Hippocampal formation (tissue), 2 donors: Measurements from ENCODE around the gene UTRN.

Experiments used
- DNase-seq, 2 donors: peaks; one replicate each; lab custom pipeline; 2025; lab: John Stamatoyannopoulos, UW

UTRN gene

DNA sequence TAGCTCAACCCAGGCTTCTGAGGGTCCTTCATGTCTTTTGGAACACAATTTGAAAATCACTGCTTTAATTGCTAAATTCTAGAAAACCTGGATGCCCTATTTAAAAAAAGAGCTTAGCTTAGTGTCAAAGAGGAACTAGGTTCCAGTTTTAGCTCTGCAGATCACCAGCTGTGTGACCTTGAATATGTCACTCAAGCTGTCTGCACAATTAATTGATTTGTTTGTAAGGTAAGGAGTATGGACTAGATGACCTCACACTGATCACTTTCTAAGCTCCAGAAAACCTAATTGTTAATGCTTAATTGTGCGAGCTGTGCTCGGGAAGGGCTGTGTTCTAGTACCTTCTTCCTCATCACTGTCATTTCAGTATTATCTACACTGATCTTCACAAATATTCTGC lies 26.2 kb downstream of the UTRN start:
- no peak for DNase-seq

DNA sequence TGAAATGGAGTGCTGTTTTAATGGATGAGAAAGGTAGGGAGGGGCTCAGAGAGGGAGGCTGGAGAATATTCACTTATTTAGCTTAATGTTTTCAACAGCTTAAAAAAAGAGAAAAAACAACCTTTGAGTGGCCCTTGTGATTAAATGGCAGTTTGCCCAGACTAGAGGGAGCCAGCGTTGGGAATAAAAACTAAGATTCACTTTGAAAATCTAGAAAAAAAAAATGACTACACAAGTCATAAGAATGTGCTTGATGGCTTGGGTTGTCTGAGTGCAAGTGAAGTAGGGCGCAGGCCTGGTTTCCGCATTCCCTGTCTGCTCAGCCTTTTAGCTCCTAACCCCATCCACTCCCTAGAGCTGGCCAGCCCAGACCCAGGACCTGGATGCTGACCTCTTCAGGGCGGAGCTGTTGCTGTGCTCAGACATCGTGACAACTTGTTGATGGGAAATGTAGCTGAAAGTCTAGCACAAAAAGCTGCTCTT lies 28.9 kb downstream of the UTRN start:
- no peak for DNase-seq

DNA sequence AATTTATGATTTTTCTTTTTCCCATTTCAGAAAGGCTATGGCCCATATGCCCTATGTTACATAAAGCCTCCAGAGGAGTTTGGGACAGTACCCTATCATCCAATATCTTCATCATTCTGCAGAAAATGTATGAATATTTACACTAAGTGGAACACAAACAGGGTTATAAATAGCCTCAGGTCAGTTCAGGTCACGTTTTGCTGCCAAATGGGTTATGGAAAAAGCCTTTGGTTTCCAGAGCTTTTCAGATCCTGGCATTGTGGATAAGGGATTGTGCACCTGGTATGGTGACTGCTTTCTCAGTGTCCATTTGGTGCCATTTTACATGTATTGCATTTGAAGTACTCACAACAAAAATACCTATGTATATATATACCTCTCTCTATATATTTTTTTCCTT lies 29.4 kb downstream of the UTRN start:
- no peak for DNase-seq

DNA sequence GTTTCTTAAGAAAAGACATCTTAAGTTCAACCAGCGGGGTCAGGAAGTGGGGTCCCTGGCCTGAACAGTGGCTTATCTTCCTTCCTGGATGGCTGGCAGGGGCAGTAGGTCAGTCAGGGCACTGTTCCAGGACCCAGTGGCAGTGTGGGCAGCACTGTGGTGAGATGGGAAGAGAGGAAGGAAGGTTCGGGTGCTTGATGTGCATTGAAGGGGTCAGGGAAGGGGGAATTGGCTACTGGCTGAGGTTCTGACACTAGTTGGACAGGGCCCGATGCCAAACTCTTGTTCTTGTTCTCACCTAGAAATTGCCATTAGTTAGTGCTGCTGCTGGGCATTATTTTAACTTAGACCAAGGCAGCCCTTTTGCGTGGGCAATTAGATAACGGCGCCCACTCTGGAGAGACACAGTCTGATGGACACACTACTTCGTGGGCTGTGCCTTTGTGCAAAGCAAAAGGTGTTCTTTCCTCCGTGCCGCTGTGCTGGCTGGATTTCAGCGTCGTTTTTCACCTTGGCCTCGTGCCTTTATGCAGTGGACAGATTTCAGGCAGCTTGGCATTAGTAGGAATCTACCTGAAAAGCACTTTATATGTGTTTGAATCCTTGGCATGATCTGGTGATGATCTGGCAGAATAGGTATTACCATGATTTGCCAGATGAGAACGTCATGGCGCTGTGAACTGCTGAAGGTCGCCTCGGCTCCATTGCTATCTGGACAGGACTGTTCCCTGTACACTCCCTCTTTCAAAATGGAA lies 30.3 kb downstream of the UTRN start:
- no peak for DNase-seq

DNA sequence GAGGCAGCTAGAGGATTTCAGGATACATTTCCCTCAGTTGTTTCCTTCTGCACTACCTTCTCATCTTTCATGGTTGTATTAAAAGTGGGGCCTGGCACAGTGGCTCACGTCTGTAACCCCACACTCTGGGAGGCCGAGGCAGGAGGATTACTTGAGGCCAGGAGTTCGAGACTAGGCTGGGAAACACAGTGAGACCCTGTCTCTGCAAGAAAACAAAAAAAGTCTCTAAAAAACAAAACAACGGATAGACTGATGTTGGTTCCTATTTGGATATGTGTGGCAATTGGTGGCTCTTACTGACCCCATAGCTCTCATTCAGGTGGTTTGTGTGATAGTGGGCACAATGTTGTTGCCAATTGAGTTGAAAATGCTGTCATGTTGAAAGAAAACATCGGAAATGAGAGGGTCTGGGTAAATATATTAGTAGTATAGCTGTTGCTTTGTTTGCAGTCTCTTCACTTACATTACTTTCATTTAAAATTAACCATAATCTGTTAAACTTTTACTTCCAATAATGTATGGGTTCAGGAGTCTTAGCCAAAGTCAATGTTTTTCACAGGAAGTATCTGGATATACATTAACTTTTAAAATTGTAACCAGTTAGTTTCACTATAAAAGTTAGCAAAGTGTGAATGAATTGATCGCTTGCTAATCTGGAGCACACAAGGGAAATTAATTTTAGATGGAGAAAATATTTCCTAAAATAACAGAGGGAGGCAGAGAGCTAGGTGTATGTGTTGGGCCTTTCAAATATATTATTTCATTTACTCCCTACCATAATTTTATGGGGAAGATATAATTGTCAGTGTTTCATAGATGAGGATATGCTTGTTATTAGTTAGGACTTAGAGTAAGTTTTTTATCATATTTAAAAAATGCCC lies 31.1 kb downstream of the UTRN start:
- DNase-seq = no peak

DNA sequence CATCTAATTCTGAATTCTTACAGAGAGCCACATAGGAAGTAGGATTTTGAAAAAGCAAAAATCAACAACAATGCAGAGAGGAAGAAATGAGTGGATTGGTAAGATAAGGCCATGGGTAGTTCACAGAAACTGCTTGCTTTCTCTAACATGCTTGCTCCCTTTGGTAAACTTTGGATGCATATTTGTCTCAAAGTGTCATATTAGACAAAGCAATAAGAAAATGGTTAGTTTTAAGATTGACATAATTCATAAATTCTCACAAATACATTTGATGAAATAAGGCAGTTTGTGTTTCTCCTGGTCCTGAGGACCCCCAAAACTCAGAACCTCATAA lies 31.7 kb downstream of the UTRN start:
- no peak for DNase-seq

DNA sequence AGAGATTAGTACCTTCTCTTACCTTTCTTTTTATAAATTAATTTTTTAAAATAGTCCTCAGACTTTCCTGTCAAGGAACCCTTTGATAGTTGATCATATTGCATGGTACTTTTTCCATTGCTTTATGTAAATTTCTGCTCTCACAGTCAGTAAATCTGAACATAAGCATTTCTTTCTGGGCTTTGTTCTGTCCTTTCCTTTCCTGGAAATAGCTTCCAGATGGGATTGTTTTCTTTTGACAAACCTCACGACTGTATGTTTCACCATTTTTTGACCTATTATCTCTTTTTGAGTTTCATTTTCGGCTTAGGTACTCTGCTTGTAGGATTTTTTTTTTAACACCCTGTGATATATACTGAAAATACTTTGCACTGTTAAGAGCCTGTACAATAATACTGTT lies 32.6 kb downstream of the UTRN start:
- DNase-seq = no peak

DNA sequence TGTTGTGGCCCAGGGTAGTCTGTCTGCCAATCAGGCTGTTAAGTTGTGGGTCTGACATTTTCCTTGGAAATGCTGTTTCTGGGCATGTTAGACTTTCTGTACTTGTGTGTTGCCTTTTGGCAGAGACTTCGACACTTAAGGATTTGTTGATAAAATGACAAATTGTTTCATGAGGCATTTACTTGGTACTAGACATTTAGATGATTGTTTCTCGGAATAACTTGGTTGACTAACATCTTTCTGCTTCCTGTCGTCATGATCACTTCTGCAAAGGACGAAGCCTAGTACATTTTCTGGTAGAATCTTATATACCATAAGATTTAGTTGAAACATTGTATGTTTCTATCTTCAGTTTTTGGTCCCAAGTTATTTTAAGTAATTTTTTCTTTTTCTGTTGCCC lies 34.1 kb downstream of the UTRN start:
- DNase-seq = no peak

DNA sequence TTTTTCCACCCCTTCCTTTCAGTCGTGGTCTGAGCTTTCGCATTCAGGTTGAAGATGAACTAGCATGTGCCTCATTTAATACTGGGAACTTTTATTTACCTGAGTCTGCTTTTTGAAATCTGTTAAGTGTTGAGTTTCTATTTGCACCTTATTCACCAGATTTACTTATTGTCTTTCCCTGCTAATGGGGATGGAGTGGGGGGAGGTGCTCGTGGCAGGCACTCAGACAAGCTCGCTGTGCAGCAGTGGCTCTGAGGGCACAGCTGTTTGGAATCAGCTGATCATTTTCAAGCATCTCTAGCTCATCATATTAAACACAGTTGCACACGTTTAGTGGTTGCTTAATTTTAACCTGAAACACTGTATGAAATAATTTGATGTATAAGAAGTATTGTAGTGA lies 35.6 kb downstream of the UTRN start:
- DNase-seq = no peak

DNA sequence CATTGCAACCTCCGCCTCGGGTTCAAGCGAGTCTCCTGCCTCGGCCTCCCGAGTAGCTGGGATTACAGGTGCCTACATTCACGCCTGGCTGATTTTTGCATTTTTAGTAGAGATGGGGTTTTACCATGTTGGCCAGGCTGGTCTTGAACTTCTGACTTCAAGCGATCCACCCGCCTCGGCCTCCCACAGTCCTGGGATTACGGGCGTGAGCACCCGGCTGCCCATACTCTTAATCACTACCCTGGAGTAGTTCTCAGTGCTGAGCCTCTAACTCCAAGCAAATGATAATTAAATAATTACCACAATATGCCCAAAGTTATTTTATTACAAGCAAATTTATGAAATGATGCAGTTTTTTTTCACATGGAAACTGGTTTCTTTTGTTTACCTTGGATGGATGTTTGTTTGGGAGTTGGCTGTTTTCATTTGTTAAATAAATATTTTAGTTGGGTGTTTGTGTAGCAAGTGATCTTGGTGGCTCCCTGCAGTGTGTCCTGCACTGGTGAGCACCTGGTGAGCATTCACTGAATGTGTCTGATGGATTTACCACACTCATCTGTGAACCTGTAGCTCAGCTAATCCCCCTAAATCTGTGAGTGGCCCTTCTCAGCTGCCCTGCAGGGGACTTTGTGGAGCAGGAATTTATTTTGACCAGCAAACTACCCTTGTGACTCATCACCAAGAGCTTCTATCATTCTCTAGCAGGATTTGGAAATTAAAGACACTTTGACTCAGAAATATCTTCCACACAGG lies 36.9 kb downstream of the UTRN start:
- no peak for DNase-seq

DNA sequence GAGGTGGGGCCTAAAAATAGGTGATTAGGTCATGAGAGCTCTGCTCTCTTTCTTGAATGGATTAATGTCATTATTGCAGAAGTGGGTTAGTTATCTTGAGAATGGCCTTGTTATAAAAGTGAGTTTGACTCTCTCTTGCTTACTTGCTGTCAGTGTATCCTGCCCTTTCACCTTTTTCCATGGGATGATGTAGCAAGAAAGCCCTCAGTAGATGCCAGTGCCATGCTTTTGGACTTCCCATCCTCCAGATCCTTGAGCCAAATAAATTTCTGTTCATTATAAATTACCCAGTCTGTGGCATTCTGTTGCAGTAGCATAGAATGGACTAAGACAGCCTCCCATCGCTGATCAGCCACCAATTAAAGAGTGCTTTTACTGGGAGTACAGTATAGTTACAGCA lies 40.1 kb downstream of the UTRN start:
- no peak for DNase-seq

DNA sequence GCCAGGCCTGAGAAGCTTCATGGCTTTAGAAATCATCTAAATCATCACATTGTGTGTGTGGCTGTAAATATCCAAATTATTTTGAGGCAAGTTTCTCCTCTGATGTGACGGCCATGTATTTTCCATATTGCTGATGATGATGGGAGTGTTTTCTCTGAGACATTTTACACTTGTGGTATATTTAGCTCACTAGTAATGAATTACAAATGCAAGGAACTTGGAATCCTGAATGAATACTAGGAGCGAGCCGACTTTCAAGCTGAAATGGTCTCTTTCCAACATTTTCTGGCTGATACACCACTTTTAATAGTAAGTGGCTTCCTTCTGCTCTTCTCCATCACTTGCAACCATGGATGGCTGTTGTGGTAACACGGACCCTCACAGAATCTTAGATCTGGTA lies 41.3 kb downstream of the UTRN start:
- no peak for DNase-seq

DNA sequence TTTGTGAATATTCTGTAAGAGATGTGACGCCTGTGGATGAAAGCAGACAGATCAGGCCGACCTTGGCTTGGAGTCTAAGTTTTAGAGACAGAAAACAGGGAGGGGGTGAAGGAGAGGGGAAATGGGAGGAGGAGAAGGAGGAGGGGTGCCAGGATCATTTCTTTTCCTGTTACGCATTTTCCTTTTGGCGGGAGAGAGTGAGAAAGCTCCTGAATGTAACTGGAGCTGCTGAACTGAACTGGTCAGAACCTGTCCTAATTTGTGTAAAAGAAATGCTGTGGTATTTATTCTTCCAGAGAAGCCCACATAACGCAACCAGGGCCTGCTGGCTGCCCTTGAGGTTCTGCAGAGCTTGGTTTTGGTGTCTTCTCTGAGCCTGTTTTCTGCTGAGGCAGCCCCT lies 41.9 kb downstream of the UTRN start:
- DNase-seq = no peak

DNA sequence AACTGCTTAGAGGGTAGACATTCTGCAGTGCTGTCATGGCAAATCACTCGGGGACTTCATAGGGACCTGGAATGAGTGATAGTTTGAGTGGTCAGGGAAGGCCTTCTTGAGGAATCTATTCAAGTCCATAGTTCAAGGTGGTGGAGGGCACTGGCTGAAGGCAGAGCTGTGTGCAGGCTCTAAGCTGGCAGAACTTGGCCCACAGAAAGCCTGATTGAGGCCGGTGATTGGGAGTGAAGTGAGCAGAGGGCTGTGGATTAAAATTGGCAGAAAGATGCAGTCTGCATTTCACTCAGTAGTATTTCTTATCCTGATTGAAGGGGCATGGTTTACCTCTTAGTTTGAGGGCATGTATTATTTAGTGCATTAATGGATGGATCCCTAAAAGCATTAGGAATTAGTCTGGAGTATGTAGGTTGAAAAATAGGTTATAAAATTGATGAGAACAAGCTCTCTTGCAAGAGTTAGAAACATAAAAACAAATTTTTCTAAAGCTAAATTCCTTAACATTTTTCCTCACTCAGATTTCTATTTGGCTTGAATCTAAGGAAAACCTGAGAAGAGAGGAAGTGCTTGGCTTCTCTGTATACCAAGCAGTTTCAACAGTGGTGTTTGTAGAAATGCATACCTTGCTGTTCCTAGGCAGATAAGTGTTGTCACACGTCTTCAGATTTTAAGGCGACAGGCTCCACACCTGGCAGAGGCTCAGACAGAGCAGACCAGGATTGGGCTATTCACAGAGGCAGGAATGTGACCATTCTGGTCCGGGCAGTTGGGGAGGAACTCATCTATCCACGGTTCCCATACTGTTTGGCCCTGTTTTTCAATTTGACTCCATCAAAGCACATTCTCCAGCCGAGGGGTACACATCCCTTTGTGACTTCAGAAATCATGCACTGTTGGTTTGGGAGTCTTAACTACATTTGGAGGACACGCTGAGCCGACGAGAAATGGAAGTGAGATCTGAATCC lies 45.2 kb downstream of the UTRN start:
- no peak for DNase-seq

DNA sequence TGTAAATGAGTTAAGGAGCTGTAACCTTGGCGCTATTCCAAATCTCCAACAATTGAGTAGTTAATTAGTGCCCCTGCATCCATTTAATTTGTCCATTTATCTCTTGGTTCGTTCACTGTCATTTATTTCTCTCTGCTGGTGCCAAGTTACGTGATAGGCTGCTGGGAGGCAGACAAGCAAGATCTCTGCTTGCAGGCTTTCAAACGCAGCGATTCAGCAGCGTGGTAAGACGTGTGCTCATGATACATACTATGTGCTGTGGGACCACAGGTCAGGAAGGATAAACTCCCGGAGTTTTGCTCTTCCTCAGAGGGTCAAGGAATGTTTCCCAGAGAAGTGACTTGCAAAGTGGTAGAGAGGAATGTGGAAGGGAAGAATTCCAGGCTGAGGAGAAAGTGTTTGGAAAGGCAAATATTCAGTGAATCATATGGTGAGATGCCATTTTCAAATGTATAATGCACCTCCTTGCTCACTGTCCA lies 46.4 kb downstream of the UTRN start:
- no peak for DNase-seq

DNA sequence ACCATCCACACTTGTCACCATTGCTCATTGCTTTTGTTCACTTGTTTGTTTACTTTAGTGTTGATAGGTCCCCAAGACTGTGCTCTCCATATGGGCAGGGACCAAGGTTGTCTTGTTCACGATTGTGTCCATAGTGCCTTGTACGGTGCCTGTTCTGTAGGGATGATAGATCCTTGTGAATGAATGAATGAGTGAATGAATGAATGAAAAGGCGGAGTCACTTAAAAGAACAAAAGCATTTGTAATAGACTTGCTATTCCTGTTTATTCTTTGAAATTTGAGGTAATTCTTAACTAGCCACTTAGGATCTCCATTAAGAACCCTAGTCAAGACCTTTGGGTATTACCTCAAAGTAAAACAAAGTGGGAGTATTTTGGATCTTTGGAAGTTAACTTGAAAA lies 47.0 kb downstream of the UTRN start:
- no peak for DNase-seq

DNA sequence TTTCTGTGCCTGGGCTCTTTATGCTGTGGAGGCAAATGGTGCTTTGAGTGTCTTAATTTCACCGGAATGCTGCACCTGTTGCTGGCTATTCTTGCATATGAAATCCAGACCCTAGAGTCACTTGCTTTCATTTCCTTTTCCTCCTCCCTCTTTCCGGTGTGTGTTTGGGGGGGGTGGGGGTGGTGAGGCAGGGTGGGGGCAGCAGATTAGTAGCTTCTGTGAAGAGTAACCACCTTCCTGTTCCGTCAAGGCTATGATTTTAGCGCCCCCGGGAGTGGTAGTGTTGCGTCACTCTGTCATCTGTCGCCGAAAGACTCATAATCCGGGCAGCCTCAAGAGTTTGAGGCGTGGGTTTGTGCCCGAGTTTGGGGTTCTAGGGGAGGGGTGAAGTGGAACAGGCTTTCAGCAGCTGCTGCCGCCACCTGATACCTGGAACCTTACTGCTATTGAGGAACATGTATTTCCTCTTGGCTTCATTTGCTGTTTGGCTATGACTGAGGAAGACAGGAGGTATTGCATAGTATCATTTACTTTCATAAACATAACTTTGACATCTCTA lies 49.1 kb downstream of the UTRN start:
- DNase-seq = no peak
